ENCODE results near the gene ZNF423.

ZNF423 gene

DNA sequence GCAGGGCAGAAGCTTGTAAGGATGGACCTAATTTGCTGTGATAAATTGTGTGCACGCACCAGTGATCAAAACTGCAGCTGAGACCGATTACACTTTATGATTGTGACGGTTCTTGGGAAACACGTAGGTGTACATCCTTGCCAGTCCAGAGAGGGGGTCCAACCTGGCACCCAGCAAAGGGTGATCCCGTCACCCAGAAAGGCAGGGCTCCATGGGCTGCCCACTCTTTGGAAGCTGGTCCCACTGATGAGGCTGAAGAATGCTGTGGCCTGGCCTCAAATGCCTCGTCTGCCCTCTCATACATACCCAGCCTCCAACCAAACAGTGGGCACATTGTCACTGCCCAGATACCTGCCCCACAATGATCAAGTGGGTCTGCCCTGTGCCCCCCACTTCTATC is 350.4 kb downstream of the ZNF423 start:
- no peak for DNase-seq

DNA sequence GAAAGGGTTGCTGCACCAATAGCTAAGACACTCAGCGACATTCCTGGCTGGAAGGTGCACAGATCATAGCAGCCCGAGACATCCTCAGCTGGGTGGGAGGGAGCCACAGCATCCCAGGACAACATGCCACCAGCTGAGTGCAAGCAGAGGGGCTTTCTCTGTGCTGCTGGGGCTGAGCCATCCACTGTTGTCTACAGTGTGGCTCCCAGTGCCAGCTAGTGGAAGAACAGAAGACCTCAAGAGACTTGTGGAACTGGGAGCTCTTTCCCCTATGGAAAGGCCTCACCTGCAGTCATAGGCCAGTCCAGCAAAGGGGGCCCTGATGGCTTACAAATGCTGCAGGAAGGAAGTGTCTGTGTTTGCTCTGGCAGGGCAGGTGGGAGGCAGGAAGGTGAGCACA is 351.3 kb downstream of the ZNF423 start:
- no peak for DNase-seq

DNA sequence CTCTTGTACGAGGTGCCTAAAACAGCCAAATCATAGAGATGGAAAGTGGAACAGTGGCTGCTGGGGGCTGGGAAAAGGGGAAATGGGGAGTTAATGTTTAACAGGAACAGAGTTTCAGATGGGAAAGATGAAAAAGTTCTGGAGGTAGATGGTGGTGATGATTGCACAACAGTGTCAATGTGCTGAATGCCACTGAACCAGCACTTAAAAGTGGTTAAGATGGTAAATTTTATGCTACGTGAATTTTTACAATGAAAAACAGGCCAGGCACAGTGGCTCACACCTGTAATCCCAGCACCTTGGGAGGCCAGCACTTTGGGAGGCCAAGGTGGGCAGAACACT is 351.9 kb downstream of the ZNF423 start:
- DNase-seq: no peak

DNA sequence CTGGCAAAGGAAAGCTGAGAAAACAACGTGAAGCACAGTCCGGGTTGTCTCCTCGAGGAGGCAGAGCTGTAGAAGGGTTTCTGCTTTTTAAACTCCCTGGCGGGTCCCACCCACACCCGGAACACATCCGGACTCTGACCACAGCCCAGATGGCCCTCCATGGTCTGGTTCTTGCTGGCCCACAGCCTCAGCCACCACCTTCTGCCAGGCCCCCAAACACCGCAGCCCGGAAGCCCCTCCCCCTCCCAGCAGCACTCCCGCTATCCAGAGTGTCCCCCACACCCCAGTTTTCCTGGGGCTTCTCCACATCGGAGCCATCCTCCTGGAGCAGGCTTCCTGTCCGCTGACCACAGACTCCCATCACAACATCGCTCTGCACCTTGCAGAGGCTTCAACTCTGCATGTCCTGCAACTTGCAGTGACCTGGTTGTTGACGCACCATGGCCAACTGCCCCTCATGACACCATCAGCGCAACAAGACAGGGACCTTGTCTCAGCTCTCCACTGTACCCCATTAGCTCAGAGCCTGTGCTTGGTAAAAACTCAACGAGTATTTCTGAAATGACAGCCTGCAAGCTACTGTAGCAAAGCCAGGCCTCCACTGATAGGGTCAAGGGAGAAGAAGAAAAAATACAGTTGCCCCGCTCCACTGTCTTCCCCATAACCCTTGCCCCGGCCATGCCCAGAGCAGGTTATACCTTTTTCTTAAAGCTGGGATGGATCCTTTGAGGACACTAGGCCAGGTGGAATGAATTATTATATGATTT is 352.5 kb downstream of the ZNF423 start:
- no peak for DNase-seq

DNA sequence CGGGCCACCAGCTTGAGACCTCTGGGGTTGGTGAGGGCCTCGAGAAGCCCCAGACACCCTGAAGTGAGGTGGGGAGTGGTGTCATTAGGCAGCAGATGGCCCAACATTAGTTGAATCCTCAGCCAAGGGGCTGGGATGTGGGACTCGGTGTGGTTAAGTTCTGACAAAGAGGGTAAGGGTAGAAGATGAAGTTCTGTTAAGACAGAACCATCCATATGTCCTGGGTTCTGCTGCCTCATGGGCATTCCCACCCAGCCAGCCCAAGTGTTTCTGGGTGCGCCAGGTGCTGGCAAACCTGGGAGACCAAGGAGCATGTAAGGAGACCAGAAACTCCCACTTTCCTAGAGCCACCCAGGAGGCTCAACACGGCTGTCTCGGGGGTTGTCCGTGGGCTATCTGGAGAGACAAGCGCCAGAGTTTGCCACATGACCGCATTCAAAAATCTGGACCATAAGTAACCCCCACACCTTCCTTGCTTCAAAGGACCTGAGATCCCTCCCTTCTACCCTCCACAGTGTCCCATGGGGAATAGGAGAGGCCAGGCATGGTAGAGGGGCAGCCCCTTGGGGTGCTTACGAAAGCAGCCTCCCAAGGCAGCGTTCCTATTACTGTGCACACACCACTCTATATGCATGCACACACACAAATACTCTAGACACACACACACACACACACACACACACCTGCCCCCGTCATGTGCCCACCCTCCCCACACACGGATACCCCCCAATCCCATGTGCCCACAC is 353.6 kb downstream of the ZNF423 start:
- no peak for DNase-seq

DNA sequence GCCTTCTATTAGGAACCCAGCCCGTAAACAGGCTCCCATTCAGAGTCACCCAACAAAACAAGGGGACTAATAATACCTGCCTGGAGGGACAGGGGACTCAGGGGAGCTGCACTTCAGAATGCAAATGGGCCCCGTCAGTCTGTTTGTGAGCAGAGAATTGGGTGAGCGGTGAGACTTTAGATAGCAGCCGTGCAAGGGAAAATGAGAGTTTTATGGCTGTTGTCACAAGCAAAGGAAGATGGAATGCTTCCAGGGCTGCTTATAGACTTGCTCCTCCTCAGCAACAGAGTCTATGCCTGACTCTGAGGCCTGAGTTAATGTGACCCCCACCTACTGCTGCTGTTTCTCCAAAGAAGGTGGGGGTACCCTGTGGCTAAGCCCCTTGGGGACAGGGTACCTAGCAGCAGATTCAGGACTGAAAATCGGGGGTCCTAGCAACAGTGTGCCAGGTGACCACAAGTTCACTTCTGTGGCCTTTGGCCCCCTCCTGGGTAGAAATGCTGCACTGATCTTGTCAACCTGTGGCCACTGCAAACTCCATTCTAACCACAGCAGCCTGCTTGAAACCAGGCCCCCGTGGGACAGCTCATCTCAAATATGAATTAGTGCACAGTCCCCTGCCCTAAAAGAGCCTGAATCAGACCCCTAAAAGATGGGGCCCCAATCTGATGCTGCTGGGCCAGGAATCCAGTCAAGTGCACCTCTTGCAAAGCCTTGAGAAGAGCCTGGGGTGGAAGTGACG is 355.9 kb downstream of the ZNF423 start:
- DNase-seq: no peak

DNA sequence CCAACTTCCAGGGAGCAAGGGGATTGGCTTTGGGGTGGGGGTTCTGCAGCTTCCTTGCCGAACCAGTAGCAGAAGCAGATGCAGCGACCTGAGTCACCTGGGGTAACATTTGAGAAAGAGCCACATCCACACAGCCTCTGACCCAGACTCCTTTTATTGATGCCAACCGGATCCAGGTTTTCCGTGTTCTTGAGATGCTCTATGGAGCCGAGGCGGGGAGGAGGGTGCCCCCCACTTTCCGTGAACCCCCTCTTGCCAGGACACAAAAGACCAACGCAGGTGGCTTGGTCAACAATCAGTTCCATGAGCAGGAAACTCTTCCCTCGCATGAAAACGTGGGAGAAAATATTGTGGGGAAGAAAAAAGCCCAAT is 356.5 kb downstream of the ZNF423 start:
- no peak for DNase-seq

DNA sequence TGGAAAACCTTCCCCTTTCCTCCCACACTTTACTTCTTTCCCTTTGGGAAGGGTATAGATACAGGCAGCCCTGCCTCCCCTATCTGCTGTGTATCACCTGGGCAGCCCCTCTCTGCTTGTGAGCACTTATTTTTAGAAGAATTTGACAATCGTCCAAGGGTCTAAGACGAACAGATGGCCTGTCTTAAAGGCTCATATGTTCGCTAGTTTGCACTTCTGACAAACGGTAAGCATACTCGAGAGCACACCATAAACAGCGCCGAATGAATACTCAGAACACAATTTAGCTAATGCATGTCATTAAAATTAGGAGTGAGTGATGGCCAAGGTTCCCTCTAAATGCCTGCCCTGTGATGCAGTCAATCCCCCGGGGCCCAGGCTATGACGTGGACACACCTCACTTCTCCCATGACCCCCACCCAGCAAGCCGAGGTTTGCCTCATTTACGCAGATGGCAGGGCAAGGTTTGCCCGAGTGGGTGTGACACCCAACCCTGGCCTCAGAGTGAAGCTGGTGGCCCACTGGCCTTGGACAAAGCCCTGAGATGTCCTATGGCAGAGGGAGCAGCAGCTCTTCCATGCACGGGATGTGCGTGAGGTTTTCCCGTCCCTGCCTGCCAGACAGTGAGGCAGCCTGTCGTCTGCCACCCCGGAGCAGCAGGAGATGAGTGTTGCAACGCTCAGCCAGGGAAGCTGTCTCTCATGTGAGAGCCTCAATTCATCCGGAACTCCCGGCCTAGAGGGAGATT is 357.1 kb downstream of the ZNF423 start:
- DNase-seq: no peak

DNA sequence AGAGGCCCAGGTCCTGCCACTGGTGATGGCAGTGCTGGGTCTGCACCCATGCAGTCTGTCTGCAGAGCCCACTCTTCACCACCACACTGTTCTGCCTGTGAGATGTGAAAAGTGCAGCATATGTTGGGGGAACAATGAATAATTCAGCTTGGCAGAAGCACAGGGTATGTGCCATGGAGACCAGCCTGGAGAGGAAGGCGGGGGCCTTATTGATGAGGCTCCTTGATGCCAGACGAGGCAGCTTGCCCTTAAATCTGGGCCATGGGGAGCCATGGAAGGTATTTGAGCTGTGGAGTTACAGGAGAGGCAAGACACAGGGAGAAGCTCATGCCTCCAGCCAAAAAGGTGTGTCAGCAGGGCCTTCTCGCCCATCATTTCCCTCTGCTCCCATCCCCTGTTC is 357.6 kb downstream of the ZNF423 start:
- DNase-seq: no peak

DNA sequence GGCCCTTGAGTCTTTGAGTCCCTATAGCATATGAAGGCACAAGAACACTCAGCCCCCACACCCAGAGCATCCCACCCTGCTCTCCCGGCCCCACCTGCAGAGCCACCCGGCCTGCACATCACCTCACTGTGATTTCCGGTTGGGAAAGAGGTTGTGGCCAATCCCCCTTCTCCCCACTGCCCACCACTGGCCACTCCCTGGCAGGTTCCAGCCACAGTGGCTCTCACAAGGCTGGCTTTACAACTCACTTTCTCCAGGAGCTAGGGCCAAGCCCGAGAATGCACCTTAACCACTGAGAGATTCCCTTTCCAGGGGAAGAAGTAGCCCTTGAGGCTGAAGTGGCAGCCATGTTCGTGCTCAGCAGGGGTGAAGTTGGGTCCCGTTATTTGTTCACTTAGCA is 358.4 kb downstream of the ZNF423 start:
- DNase-seq: no peak

DNA sequence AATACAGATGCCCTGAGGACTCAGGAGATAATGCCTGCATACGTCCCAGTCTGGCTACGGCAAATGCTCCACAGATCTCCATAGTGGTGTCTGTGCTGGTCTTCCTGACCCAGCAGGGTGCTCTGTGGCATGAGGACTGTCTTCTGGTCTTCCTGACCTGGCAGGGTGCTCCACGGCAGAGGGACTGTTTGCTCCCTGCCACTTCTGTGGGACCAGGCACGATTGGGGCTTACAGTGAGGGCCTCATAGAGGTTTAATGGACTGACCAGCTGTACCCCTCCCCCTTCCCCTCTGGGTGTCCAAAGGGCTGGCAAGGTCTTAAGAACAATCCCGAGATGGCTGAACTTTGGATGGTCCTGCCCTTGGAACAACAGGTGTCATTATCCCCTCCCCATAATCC is 359.3 kb downstream of the ZNF423 start:
- no peak for DNase-seq

DNA sequence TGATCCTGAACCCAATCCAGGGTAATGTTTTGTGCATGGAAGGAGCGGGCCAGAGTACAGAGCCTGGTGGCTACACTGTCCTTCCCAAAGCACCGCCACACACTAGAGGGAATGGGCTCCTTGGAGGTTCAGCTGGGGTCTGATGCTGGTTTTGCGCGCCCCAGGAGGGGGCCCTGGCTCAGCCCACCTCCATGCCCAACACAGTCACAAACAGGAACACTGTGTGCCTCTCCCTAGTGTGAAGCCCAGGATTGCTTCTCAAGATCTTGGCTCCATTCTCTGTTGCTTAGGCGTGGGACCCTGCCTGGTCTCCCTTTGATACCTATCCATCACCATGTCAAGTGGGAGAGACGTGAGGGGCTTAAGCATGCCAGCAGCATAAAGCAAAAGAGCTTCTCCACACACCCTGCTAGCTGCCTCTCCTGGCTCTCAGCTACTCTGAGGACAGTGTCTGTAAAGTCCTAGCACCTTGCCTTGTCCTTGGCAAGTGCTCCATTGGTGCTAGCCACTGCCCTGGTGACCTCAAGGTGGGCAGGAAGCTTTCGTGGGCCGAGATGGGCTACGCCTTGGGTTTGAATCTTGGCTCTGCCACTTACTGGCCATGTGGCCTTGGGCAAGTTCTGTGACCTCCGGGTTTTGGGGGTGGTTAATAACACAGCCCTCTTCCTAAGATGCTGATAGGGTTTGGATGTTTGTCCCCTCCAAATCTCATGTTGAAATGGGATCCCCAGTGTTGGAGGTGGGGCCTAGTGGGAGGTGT is 360.1 kb downstream of the ZNF423 start:
- DNase-seq: no peak

DNA sequence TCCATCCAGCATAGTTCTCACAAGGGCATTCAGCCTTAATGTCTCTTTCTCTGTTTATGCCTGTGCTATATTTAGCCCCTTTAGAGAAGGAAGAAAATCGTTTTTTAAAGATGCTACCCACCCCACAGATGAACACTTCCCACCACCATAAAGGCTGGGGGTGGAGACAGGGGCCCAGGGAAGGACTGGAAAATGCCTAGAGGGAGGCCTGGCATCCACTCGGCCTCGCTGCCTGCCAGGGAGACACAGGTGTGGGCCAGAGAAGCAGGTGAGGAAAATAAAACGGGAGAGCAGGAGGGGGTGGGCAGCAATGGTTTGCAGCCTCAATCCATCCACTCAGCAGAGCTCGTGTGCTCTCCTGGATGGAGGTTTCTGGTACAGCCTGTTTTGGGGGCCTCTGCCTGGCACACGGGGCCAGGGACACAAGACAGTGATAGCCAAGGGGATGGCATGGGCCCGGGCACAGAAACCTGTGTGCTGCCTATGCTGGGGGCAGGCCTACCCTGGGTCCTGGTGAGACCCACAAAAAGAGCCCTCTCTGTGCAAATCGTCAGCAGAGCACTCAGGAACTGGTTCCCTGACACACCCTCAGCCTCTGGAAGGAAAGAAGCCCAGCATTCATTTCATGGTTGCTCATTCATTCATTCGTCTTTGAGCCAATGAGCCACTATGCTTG is 360.9 kb downstream of the ZNF423 start:
- no peak for DNase-seq

DNA sequence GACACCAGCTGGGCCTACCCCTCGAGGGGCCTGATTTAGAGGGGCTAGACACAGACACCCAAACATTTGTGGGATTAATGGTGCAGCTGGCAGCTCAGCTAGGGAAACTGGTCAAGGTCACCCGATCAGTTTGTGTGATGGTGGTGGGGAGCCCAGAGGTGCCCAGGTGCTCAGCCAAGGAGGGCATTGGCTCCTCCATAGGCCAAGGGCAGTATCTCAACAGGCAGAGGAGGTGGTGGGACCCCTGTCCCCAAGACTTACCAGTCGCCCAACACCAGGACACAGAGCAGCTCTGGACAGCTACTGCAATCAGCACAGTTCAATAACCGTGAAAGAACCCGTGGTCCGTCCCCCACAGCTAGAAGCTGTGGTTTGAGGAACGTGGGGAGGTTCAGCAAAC is 361.4 kb downstream of the ZNF423 start:
- DNase-seq: no peak

DNA sequence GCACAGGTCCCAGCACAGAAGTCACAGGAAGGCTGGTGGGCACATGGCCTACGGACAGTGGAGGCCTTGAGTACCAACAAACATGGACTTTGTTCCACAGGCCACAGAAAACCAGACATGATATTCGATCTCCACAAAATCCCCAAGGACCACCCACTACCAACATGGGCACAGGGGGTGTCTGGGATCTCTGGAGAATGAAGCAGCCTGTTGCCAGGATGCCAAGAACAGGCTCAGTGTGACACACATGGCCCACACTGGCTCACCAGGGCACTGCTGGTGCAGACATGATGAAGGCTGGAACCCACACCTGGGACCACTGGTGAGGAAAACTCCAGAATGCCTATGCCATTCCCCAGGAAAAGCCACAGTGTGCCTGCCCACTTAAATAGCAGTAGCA is 362.1 kb downstream of the ZNF423 start:
- DNase-seq: no peak

DNA sequence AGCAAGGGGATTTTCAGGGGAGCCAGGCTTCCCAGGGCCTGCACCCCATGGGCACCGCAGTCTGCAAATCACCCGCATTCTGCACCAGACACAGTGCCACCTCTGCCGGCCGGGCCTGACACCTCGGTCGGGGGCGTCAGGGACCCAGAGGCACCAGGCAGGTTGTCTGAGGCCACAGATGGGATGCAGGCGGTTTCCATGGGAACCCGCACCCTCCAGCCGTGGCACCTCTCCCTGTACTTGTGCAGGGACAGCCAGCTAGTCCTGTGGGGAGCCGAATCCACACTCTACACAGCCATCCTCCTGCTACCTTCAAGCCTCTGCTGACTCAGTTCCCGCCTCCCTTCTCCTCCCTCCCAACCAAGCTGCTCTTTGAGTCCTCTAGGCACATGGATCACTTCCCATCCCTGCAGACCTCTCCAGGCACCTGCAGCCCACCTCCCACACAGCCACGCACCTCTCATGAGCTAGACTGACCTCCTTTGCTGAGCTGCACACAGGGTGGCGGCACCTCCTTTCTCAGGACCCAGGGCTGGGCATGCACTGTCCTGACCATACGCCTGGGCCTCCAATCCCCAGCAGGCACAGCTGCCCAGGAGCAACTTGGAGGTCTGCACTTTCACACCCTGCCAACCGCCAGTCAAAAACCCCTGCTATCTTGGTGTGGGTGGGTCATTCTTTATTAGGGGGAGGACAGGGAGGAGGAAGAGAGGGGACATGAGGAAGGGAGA is 362.9 kb downstream of the ZNF423 start:
- DNase-seq: no peak

DNA sequence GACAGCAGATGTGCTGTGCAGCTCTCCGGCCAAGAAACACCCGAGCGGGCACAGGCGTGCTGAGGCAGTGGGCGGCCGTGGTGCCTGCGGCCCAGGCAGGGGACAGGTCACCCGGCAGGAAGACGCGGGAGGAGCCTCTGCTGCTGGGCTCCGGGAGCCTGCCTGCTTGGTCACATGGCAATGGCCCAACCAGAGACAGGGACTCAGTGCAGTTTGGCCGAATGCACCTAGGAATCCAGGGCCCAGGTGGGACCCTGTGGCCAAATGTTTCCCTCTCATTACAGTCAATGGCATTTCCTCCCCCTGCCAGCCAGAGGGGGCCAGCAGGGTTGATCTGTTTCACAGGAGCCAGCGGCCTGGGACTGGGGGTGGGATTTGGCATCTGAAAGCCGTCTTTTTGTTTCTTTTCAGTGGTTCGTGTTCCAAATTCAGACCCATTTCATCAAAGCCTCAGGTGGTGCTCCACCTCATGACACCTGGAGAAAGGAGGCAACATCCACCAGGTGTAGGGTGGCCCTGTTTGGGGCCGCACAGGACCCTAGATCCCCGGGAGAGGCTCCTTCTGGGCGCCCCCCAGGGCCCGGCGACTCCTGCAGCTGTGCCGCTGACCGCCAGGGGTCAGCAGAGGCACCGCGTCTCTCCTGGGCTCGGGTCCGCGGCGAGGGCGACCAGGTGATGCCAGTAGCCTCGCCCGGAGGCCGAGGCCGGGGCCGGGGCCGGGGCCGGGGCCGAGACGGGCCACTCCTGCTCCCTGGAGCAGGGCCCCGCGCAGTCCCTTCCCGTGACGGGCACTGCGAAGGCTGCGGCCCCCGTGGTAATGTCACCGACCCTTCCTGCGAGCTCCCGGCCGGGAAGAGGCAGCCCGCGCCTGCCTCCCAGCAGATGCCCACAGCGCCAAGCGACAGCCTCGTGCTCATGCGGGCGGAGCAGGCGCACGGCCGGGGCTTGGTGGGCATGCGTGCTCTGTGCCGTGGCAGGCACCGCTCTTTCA is 363.8 kb downstream of the ZNF423 start:
- DNase-seq: no peak

DNA sequence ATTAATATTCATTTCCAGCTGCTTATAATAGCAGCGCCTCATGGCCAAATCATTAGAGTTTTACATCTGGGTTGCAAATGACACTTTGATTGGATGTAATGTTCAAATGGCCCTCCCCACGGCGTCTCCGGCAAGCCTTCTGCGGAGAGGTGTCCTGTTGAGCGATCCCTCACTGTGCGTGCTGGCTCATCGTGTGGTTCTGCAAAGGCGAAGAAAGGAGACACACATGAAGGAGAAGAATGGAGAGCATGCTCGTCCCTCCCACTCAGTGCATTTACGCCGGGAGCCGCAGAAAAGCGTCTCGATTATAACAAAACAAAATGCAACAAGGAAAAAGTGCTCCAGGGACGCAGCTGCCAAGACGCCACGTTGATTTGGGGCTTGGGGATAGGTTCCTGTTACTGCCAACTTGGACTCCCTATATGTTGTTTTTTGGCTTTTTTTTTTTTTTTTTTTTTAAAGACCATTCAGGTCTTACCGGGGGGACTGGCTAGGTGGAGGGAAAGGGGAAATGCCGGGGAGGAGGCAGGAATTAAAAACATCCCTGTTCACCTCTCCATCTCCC is 364.7 kb downstream of the ZNF423 start:
- DNase-seq: peak; percentile 13

DNA sequence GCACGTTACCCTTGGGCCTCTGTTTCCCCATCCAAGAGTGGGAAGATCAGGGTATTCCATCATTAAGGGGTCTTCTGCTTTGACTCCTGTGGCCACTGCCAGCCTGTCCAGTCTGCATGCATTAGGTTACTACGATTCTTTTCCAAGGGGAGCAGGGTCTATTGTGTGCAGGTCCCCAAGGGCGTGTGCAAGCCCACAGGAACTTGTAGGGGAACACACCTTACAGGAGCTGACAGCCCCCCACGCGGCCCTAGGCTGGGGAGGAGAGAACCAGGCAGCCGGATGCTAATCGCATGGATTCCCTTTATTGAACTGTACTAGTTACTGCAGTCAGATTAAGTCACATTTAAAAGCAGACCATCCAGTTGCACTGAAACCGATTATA is 365.6 kb downstream of the ZNF423 start:
- DNase-seq: no peak

All from fibroblast of skin of back (primary cell).